GM12801 (cell line): ENCODE results near the gene FXYD5.

Experiments used
- CTCF ChIP-seq: IDR thresholded peaks from one replicate; pipeline ENCODE4 v1.5.1; 2011; ENCODE audit warnings: control low read depth; ENCODE audit not compliant: insufficient read length; ENCODE audit errors: extremely low read depth

FXYD5 gene

GRCh38 chr19:35136977-35137702 is 17.4 kb upstream of the FXYD5 start:
- TF ChIP-seq CTCF = no peak

GRCh38 chr19:35138305-35138892 is 16.1 kb upstream of the FXYD5 start, which contains the start of gene FXYD1:
TSS of gene FXYD1 (plus strand) at chr19:35138824. CDS start at chr19:35140080, 1,256 bp downstream.
- no peak for TF ChIP-seq CTCF

GRCh38 chr19:35140207-35140961 is 14.2 kb upstream of the FXYD5 start:
- no peak for TF ChIP-seq CTCF

GRCh38 chr19:35140962-35141836 is 13.3 kb upstream of the FXYD5 start:
- no peak for TF ChIP-seq CTCF

- TF ChIP-seq CTCF = no peak
These were observed 12.5 kb upstream of the FXYD5 start for GRCh38 chr19:35141837-35142605.

GRCh38 chr19:35142606-35143230 is 11.8 kb upstream of the FXYD5 start:
- no peak for TF ChIP-seq CTCF
